T-helper 9 cell (primary cell): ENCODE measurements around the gene RHEX.

Experiments
- DNase-seq: peaks from one replicate; pipeline ENCODE4 v3.0.0-alpha.2; 2020

Gene RHEX

DNA sequence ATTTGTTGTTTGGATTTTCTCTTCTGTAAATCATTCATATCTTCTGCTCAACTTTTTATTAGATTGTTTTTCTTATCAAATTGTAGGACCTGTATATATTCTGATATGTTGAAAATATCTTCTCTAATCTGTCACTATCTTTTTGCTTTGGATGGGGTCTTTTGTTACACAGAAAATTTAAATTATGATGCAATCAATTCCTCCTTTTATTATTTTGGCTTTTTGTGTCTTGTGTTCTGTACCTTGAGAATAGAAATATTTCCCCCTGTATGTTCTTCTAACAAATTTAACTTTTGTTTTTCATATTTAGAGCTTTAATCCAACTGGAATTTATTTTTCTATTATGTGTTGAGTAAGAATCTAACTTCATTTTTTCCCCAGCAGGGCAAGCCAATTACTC lies 67.4 kb downstream of the RHEX start:
- DNase-seq: no peak

DNA sequence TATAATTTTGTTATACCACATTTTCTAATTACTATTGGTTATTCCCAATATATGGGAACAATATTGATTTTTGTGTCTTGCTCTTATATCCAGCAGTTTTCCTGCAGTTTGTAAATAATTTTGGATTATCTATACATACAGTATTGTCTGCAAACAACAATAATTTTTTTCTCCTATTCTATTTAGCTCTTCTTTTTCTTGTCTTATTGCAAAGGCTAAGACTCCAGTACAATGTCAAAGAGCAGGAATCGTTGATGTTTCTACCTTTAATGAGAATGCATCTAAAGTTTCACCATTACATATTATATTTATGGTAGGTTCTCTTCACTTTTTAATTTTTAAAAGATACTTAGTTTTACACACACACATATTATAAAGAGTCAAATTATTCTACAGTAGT lies 68.3 kb downstream of the RHEX start:
- DNase-seq: no peak

DNA sequence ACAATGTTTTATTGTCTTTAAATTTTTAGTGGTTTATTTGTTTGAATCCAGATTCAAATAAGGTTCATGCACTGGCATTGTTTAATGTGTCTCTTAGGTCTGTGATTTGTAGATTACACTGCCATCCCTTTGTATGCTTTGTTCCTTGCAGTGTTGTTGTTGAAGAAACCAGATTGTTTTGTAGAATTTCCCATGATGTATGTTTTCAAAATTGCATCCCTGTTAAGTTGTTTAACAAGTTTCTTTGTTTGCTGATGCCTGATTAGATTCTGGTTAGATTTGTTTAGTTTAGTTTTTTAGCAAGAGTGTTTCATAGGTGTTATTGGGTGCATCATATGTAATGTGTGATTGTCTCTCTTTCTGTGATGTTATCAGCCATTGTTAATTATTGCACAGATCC lies 69.7 kb downstream of the RHEX start:
- DNase-seq: no peak

DNA sequence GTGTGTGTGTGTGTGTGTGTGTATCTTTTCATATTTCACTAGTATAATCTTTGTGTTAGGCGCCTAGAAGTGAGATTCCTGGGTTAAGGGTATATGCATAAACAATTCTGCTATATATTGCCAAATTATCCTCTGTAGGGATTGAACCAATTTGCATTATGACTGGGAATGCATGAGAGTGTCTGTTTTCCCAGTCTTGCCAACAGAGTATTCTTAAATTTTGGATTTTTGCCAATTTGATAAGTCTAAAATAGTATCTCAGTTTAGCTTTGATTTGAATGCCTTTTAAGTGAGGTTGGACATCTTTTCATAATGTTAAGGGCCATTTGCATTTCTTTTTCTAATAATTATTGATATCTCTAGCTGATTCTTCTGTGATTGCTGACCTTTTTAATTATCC lies 72.4 kb downstream of the RHEX start:
- DNase-seq: no peak

DNA sequence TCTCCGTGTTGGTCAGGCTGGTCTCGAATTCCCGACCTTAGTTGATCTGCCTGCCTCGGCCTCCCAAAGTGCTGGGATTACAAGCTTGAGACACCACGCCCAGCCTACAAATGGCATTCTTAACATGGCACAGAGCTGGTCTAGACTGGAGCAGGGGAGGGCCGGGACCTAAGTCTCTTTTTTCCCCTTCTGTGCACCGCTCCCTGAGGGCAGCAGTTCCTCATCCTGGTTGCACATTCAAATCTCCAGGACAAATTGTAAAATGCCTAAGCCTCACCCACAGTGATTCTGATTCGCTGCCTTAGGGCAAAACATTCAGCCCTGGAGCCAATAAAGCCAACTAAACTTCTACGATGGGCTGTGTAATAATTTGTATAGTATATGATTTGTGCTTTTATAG lies 74.4 kb downstream of the RHEX start:
- DNase-seq: no peak

DNA sequence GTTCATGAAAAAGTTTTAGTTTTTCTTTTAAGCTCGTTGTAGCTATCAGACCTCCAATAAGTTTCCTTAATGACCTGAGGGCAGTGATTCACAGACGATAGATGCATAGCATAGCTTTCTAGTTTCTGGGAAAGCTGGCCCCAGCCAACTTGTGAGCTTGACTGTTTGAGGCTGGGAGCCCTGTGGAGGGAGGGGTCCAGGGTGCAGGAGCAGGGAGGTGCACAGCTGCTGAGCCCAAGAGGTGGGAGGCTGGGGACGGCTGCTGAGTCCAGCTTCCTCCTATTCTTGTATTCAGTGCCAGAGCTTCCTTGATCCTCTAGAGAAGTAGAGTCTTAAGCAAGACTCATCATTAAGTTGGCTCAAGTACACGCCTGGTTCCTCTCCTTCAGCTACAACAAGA lies 75.2 kb downstream of the RHEX start:
- DNase-seq: no peak

DNA sequence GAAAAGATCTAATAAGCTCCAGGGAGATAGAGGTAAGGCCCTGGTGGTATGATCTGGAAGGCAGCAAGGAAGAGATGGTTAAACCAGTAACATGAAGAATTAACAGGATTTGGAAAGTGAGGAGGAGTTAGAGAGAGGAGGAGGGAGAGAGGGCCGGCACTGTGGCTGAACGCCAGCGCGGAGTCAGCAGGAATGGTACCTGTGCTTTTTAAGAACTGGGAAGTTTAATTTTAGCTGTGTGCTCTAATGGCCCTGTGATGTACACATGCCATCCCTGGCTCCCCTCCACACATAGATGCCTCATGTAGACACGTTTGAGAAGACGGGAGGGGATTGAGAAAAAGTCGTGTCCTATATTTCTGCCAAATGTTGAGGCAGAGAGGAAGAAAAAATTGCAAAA lies 78.1 kb downstream of the RHEX start:
- DNase-seq: no peak

DNA sequence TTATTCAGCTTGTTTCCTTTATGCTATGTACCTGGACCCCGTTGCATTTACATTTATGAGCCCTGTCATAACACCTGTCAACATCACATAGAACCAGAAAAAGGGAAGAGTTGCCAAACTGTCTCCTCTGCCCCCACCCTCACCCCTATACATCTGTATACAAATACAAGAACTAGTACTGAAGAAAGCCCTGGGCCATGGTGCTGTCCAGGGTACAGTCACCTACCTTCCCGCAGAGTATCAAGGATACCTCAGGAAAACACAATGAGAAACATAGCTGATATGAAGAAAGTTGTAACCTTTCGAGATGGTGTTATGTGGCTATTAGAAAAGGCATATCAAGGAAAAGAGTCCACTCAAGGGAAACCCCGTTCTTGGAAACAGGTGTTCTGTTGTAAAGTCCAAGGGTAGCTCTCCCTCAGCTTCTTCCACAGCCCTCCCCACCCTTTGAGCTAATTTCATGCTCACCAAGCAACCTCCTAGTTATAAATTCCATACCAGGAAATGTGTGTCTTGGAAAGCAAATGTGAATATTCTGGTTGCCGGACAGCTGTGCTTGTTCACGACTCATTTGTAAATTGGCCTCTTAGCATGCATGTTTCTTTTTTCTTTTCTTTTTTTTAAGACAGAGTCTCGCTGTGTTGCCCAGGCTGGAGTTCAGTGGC lies 80.9 kb downstream of the RHEX start:
- DNase-seq: no peak

DNA sequence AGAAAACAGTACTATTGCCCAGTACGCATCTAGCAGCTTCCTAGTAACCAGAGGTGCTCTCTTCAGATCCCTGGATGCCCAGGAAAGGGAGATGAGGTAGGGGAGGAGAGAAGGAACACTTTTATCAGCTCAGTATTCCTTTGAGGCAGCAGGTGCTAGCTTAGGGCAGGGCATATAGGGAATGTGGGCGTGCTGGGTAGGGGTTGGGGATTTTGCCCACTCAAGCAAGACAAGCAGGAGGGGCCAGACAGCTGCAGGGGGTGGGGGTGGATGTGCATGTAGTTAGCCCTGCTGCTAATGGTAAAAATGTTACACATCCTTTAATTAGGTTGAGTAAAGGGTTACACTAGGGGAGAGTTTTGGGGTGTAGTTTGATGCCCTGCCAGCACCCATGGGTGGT lies 82.3 kb downstream of the RHEX start:
- no peak for DNase-seq

DNA sequence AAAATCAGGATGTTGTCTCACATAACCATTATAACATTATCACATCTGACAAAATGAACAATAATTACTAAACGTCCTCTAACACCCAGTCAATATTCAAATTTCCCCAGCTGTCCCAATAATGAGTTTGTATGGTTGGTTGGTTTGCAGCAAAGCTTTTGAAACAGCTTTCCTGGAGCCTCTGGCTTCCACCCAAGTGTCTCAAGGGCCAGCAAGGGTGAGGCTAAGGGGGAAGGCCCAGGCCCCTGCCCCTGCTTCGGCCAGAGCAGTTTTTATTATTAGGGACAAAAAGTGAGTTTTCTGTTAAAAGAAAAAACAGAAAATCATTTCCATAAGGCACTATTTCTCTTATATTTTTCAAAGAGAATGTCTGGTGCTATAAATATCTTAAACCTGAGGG lies 83.3 kb downstream of the RHEX start:
- no peak for DNase-seq

DNA sequence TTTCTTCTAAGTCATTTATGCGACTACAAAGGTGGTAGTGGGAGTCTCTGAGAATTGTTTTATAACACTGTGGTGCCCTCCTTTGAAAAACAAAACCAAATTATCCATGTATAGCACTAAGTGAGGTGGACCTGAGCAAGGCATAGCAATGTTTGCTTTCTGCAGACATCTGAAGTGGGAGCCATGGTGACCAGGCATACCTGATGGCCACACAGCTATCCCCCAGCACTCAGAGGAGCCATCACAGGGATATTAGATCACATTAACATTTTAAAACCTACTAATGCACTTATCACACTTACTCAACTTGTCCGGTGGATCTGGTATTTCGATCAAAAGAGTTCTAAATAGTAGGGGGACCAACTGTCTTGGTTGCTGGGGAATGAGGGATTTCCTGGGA lies 89.0 kb downstream of the RHEX start:
- no peak for DNase-seq

DNA sequence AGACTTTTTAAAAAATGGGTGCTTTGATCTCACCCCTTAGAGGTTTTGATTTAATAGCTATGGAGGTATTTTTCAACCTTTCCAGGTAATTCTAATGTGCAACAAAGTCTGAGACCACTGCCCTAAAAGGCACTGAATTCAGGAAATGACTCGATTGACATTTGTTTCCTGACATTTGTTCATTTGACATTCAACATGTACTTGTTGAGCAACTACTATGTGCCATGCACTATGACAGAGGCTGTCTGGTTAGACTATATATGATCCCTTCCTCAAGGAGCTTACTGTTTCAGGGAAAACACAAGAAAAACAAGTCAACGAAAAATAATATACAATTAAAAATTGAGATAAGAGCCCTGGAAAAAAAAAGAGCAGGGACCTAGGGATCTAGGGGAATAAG lies 89.8 kb downstream of the RHEX start:
- no peak for DNase-seq

DNA sequence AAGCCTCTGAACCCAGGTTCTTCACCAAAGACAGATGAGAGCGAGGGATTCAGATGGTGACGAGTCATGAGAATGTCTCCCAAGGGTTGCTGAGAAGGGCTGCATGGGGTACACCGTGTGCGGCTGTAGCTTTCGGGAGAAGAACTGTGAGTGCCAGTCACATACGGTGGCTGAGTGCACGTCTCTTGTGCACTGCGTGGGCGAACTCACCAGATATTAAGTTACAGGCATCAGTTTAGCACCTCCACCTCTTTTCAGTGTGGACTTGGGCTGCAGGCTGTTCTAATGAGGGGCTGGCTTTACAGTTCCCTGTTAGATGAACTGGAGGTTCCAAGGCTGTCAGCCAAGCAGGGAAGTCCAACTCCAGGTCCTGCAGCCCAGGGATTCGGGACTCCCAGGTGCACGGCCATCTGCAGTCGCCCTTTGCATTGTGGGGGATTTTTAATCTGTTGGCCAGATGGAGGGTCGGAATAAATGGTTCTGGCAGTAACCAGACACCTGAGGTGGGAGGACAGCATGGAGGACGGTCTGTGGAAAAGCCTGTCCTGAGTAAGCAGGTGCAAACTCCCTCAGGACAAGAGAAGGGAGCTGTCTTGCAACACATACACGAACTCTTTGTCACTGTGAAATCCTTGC lies 90.7 kb downstream of the RHEX start:
- no peak for DNase-seq

DNA sequence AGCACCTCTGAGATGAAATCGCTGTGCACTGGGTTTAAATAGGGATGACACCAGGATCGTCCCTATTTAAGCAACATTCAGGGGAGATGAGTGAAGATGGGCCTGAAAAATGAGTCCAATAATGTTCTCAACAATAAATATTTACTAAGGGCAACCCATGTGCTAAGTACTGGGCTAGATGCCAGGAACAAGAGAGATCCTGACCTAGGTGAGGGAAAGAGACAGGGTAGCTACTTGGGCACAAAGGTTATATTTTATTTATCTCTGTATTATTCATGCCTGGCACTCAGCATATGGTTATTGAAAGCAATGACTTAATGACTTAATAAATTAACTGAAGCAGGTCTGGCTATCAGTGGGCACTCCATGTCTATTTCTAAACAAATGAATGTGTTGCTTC lies 91.6 kb downstream of the RHEX start:
- no peak for DNase-seq

DNA sequence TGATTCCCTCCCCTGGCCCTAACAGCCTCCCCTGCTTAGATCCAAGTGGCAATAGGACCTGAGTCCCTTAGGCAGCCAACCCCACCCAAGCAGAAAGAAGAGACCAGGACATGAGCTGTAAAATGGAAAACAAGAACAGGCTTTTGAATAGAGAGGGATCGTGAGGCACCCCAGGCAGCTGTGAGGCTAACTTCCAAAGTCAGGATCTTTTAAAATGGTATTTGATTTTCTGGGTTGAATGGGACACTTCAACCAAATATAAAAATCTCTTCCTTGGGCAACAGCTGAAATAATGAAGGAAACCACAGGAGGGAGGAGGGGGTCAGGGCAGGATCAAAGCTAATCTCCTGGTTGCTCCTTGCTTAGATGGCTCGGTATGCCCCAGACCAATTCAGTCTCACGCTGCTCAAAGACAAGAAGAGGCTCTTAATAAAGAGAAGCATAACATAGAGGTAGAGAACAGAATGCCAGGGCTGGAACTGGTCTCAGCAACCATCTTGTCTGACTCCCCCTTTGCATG lies 92.9 kb downstream of the RHEX start:
- DNase-seq: no peak
